ENCODE data around the gene NOXA1.

DNA sequence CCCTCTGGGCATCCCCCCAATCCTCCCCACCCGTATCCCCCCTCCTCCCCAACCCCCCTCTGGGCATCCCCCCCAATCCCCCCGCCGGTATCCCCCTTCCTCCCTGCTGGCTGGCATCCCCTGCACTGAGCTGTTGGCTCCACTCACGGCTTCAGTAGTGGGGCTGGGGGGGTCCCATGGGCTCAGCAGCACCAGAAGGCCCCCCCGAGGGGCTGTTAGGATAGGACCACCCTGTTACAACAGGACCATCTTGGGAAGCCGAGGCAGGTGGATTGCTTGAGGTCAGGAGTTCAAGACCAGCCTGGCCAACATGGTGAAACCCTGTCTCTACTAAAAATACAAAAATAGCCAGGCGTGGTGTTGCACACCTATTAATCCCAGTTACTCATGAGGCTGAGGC, 42.6 kb upstream of the NOXA1 start:
- no peak for TF ChIP-seq POLR2AphosphoS5 (IDR thresholded peaks at IDR 0.05)
- TF ChIP-seq, protein P1, sequence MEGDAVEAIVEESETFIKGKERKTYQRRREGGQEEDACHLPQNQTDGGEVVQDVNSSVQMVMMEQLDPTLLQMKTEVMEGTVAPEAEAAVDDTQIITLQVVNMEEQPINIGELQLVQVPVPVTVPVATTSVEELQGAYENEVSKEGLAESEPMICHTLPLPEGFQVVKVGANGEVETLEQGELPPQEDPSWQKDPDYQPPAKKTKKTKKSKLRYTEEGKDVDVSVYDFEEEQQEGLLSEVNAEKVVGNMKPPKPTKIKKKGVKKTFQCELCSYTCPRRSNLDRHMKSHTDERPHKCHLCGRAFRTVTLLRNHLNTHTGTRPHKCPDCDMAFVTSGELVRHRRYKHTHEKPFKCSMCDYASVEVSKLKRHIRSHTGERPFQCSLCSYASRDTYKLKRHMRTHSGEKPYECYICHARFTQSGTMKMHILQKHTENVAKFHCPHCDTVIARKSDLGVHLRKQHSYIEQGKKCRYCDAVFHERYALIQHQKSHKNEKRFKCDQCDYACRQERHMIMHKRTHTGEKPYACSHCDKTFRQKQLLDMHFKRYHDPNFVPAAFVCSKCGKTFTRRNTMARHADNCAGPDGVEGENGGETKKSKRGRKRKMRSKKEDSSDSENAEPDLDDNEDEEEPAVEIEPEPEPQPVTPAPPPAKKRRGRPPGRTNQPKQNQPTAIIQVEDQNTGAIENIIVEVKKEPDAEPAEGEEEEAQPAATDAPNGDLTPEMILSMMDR (IDR thresholded peaks at IDR 0.05): no peak

Data from transverse colon (tissue), 4 donors.